NCI-H526 (cell line): ENCODE data around the gene SHROOM4.

Source experiments
- DNase-seq, 2 experiments: peaks; one replicate each; lab custom pipeline; 2025; lab: John Stamatoyannopoulos, UW

The SHROOM4 gene

GRCh38 chrX:50778272-50778671, 35.7 kb downstream of the SHROOM4 start:
- no peak for DNase-seq

GRCh38 chrX:50776248-50776647, 37.7 kb downstream of the SHROOM4 start:
- no peak for DNase-seq

DNA sequence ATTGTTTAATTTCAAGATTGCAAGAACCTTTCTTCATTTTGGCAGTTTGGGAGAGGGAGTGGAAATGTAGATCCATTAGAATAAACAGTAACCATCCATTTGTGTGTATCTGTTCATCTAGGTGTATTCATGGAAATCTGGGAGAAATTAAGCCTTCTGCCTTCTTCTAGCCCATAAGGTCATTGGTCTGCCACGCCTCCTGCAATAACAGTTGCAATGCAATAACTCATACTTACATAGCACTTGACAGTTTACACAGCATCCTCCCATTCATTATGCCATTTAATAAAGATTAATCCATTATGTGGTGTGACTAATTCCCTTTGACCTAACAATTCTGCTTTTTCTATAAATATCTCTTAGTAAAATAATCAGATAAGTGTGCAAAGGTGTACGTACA, 42.6 kb downstream of the SHROOM4 start:
- DNase-seq = no peak

GRCh38 chrX:50770702-50771101, 43.3 kb downstream of the SHROOM4 start:
- DNase-seq = peak in 1 of 2 experiments; percentile 10

DNA sequence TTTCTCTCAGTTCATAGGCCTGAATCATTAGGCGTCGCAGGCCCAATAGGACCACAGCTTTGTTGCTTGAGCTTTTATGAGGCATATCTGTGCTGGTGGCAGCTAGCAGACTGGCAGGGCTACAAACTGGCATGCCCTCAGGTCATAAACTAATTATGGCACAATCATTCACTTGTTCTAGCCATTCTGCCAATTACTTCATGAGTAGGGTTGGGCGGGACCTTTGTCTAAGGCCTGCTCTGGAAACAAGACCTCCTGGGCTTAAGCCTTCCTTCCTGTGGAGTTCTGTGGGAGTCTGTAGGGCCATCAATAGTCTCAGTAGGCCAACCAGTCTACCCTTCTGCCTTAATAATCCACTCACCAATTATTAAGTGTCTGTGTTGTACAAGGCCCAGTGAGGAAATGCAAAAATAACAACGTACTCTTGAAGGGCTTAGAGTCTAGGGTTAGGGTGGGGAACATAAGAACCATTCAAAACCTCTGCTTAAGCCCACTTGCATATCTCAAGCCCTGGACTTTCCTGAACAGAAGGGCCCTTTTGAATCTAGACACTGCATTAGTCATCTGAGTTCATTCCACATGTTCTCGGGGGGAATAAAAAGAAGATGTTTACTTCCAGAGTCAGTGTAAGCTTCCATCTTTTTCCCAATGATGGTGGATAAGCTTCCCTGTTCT, 44.5 kb downstream of the SHROOM4 start:
- peak; percentile 17 to 31 for DNase-seq

DNA sequence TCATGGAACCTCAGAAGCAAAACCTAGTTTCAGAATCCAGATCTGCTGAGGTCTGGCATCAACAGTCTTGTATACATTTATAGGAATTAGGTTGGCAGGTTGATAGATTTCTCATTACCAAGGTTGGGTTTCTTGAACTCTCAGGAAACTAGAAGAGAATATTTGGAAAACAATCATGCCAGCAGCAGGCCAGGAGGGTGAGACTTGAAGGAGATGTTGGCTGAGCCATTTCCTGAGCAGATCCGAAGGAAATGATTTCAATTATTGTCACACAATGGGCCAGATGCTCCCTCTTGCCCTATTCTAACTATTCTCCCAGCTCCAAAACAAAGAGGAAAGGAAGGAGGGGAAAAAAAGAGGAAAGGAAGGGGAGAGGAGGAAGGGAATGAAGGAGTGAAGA, 45.2 kb downstream of the SHROOM4 start:
- DNase-seq = no peak

DNA sequence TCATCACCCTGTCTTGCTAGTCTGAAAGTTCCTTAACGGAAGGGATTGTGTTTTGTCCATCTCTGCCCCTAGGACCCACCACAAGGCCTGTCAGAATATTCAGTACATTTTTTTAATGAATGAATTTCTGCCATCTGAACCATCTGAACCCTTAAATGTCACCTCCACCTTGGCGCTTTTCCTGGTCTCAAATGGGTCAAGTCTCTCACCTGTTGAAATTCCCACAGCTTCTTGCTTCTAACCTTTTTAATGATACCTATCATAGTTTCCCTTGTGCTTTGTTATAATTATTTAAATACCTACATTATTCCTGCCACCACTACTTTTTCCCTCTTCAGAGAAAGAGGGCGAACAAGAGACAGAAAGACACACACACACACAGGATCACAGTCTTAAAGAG, 48.0 kb downstream of the SHROOM4 start:
- no peak for DNase-seq

GRCh38 chrX:50762578-50762977, 51.4 kb downstream of the SHROOM4 start:
- no peak for DNase-seq

DNA sequence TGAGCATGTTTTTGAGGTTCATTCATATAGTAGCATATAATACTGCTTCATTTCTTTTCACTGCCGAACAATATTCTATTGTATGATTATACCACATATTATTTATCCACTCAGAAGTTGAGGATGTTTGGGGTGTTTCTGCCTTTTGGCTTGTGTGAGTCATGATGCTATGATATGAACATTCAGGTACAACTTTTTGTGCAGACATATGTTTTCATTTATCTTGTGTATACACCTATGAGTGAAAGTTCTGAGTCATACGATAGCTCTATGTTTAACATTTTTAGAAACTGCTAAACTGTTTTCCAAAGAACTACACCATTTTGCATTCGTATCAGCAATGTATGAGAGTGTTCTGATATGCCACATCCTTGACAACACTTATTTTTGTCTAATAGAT, 57.7 kb downstream of the SHROOM4 start:
- no peak for DNase-seq

DNA sequence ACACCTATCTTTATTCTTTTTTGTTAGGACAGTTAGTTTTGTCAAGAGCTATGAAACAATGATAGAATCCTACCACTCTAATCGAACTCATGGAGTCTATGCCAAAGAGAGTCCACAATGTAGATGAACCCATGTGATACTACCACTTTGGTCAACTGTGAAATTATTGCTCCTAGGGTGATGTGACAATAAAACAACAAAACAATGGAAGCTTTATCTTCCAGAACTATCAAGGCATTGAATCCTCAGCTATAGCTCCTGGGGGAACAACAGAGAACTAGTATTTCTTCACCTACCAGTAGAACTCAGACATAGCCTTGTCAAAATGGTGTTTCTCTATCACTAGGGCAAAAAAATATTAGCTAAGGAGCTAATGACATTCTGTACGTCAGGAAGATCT, 62.9 kb downstream of the SHROOM4 start:
- DNase-seq = no peak

DNA sequence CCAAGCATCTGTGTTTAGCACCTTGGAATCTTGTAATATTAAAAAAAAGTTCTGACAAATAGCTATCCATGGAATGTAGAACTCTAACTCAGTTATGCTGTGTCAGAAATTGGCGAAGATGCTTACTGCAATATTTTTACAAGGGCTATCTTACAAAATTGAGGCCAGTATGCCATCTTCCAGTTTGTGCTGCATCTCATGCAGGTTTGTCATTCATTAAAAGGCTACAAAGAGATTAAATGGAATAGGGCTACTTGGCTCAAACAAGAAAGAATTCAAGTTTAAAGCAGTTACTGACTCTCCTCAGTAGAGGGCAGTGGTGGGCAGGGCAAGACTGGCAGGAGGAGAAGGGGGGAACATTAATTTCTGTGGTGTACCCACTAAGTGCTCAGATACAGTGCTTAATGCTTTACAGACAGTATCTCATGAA, 66.5 kb downstream of the SHROOM4 start:
- DNase-seq = peak in 1 of 2 experiments; percentile 25

- no peak for DNase-seq
Measured at GRCh38 chrX:50736656-50737055, 77.3 kb downstream of the SHROOM4 start.

DNA sequence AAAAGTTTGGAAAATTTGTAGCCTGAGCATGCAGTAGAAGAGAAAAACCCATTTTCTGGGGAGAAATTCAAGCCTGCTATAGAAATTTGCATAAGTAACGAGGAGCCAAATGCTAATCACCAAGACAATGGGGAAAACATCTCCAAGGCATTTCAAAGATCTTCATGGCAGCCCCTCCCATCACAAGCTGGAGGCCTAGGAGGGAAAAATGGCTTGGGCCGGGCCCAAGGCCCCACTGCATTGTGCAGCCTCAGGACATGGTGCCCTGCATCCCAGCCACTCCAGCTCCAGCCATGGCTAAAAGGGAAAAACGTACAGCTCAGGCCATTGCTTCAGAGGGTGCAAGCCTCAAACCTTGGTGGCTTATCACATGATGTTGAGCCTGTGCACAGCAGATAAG, 87.7 kb downstream of the SHROOM4 start:
- DNase-seq = no peak

DNA sequence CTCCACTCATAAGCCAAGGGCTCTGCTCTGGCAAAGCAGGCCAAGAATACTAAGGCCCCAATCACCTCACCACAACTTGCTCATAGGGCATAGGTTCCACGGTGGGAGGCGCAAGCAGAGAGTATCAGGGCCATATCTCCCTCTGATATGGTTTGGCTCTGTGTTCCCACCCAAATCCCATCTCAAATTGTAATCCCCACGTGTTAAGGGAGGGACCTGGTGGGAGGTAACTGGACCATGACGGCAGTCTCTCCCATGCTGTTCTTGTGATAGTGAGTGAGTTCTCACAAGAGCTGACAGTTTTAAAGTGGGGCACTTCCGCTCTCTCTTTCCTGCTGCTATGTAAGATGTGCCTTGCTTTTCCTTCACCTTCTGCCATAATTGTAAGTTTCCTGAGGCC, 88.7 kb downstream of the SHROOM4 start:
- no peak for DNase-seq

DNA sequence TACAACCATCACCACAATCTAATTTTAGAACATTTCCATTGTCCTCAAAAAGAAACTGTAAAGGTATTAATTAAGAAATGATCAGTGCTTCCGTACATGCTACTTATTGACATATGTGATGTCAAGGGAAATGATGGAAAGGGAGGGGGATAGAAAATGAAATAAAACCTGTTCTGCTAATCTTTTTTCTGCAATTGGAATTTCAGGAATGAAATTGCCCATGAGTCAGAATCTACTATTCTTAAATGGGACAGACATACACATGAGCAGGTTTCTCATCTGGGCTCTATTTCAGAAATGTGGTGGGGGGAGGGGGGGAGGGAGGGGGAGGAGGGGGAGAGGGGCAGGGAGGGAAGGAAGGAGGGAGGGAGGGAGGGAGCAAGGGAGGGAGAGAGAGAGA, 91.0 kb downstream of the SHROOM4 start:
- DNase-seq = no peak

GRCh38 chrX:50721764-50722521, 92.1 kb downstream of the SHROOM4 start:
- peak; percentile 1 to 55 for DNase-seq

DNA sequence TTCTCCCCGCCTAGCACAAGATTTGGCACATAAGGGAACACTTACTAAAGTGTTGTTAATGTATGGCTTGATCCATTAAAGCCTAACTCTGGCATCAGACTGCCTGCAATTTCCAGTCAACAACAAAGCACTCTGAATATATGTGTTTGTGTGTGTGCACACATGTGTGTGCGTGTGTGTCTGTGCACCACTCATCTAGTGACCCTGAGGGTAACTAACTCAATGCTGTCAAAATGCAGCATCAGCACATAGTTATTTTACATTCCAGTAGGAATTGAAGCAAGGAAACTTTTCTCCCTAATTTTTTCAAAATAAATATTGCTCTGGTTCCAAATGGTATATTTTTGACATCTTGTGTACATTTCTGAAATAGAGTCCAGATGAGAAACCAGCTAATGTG, 94.4 kb downstream of the SHROOM4 start:
- DNase-seq = no peak

DNA sequence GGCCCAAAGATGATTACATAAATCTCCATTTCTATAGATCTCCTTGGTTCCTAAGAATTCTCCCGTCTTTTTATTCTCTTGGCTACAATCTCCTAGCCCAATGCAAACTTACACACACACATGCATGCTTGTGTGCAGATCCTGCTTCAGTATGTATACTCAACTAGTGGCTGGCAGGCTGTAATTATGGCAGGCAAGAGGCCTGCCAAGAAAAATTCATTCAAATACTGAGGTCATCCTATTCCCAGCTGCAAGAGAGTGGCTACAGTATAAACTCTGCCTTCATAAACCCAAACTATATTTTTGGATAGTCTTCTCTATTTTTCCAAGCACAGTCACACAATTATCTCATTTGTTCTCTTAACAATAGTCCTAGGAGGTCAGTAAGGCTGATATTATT, 95.2 kb downstream of the SHROOM4 start:
- no peak for DNase-seq

GRCh38 chrX:50716706-50717105, 97.3 kb downstream of the SHROOM4 start:
- no peak for DNase-seq

GRCh38 chrX:50712777-50713176, 101.2 kb downstream of the SHROOM4 start:
- no peak for DNase-seq

DNA sequence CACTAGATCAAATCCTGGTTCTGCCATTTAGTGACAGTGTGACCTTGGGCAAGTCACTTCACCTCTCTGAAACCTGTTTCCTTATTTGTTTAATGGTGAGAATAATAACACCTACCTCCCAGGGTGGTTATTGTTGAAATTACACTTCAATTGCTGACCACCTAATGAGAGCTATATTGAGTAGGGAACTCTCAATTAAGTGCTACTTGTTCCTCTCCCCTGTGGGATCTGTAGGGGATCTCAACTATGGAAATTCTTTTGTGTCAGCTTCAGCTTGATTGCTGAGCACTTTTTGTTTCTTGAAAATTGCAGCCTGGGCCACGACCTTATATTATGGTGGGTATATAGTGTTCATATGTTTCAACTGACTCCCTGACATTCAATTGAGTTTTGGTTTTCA, 102.1 kb downstream of the SHROOM4 start:
- no peak for DNase-seq

GRCh38 chrX:50707955-50708699, 105.9 kb downstream of the SHROOM4 start:
- DNase-seq = no peak

DNA sequence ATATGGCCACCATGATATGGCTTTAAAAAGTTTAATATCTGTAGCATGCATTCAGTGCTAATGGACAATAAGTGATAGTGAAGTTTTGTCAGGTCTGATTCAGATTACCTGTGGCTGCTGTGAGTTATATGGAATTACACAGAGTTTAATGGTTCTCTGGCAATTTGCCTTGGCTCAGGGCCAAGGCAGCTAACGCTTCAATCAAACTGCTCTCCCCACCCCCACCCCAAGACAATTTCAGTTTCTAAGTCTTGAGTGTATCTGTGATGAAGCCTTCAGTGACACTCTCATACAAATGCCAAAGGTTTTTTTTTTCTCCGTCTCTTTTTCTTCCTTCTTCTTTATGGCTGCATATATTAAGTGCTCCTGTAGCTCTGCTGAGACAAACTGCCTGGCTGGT, 106.6 kb downstream of the SHROOM4 start:
- DNase-seq = peak; percentile 5 to 22
